Effector memory CD4-positive, alpha-beta T cell (primary cell): ENCODE measurements around the gene PEX11B.

Experiments used
- DNase-seq, 3 donors: peaks; one replicate each; pipeline ENCODE4 v3.0.0-alpha.2; 2020
- H3K27ac ChIP-seq: 2 replicates; pipeline ENCODE4 v1.7.0; 2013; ENCODE audit warnings: mild to moderate bottlenecking, low read length, moderate library complexity; ENCODE audit not compliant: insufficient read depth, poor library complexity, severe bottlenecking
- H3K27me3 ChIP-seq: replicated peaks from 2 replicates; pipeline ENCODE4 v1.7.0; 2013; ENCODE audit warnings: mild to moderate bottlenecking, low read length; ENCODE audit not compliant: insufficient read depth, control insufficient read depth, poor library complexity, severe bottlenecking
- H3K36me3 ChIP-seq: 2 replicates; pipeline ENCODE4 v1.7.0; 2013; ENCODE audit warnings: mild to moderate bottlenecking, low read length, moderate library complexity; ENCODE audit not compliant: control insufficient read depth, insufficient read depth
- H3K4me1 ChIP-seq: 2 replicates; pipeline ENCODE4 v1.7.0; 2013; ENCODE audit warnings: low read length, mild to moderate bottlenecking; ENCODE audit not compliant: control insufficient read depth, insufficient read depth, poor library complexity, severe bottlenecking
- H3K4me3 ChIP-seq: 2 replicates; pipeline ENCODE4 v1.7.0; 2013; ENCODE audit warnings: low read length, low read depth, mild to moderate bottlenecking; ENCODE audit not compliant: insufficient read depth, poor library complexity, severe bottlenecking
- H3K9me3 ChIP-seq: 2 replicates; pipeline ENCODE4 v1.7.0; 2013; ENCODE audit warnings: mild to moderate bottlenecking, low read length, moderate library complexity; ENCODE audit not compliant: control insufficient read depth

PEX11B gene

DNA sequence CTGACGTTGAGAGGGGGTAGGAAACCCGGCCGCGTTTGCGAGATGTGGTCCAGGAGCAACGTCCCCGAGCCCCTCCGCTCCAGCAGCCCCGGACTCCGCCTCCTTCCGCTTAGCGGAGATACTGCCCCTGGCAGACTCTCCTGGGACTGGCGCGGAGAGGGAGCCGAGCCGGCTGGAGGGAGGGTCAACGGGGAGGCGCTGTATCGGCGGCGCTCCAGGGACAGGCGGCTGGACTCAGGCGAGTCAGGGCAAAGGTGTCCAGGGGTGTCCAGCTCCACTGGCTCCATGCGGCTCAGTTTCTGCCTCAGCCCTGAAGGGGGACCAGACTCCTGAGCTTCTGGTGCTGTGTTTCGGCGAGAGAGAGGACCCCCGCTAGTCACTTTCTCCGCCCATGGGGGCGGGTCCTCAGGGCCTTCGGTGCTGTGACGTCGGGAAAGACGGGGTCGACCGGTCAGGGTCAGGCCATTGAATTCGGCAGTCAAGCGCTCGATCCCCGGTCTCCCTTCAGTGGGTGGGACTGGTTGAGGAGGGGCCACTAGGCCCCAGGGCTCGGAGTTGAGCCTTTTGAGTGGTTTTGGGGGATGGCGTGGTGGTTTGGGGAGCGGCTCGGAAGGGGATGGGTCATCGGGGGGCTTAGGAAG is 42.1 kb upstream of the PEX11B start:
- Histone ChIP-seq H3K4me1 (peaks cover 39% of the 10 kb centered on the region), H3K4me3 (peak overlapping the region; percentile 71), H3K9me3 (no peaks in the 10 kb centered on the region), H3K36me3 (no peaks in the 10 kb centered on the region), H3K27me3 (no peaks in the 10 kb centered on the region), H3K27ac (peak overlapping the region; percentile 68)
- DNase-seq = peak; percentile 38 to 54 (median 43)

DNA sequence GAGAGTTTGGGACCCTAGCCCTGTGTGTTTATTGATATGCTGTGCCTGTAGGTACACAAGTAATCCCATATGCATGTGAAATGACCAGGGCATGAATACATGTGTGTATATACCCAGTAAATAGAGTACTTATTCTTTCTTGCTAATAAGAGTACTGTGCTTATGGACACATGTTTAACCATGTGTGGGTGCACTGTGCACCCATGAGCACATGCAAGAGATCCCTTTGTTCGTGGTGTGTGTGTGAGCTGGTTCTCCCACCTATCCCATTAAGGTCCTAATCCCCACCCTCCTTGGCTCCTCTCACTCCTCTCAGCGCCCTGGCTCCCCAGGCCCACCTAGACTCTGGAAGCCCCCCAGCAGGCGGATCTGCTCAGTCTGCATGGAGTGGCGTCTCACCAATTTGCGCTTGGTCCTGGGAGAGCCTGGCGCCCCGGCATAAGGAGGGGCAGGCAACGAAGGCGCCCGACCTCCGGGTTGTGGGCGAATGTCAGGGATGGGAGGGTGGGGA is 41.5 kb upstream of the PEX11B start:
- H3K4me3 ChIP-seq = peak overlapping the region; percentile 71
- peaks cover 42% of the 10 kb centered on the region for H3K4me1 ChIP-seq
- no peaks in the 10 kb centered on the region for H3K36me3 ChIP-seq

DNA sequence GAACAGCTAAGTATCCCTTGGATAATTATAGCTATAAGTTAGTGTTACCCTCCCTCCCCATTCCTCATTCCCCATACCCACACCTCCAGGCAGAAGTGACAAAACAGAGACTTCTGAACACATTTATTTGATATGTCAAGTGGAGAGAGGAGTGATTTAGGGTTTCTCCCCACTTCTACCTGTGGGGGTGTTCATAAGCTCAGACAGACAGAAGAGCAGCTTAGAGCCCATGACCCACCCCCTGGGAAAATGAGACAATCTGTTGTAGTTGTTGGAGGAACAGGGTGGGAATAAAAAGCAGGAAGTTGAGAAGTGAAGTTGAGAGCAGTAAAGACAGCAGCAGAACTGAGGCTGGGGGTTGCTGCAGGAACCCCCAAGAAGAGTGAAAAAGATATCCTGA is 40.8 kb upstream of the PEX11B start:
- Histone ChIP-seq H3K36me3 (no peaks in the 10 kb centered on the region), H3K27ac (no peak overlapping the region), H3K4me3 (no peak overlapping the region), H3K27me3 (no peaks in the 10 kb centered on the region), H3K9me3 (no peaks in the 10 kb centered on the region), H3K4me1 (peaks cover 42% of the 10 kb centered on the region)
- DNase-seq = no peak

More for the DNA sequence above, 41.5 kb upstream of the PEX11B start:
- Histone ChIP-seq H3K27me3 (no peaks in the 10 kb centered on the region), H3K27ac (peak overlapping the region; percentile 68), H3K9me3 (no peaks in the 10 kb centered on the region)
- DNase-seq = no peak

DNA sequence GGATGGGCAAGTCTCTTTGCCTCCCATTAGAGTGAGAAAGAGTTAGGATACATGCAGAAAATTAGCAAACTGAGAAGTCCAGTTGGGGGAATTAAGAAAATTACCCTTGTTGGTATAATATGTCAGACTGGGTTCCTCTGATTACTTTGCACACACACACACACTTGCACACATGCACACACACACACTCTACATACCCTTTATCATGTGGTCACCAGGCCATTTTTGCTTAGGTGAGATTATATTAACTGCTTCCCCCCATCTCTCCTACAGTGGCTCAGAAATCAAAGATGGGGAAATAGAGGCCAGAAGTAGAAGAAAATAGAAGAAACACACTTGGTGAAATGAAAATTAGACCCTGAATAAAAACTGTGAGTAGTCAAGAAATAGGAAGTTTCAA is 40.2 kb upstream of the PEX11B start:
- no peaks in the 10 kb centered on the region for H3K36me3 ChIP-seq
- no peaks in the 10 kb centered on the region for H3K27me3 ChIP-seq
- no peak overlapping the region for H3K27ac ChIP-seq
- no peaks in the 10 kb centered on the region for H3K9me3 ChIP-seq
- no peak for DNase-seq
- peaks cover 41% of the 10 kb centered on the region for H3K4me1 ChIP-seq
- no peak overlapping the region for H3K4me3 ChIP-seq

DNA sequence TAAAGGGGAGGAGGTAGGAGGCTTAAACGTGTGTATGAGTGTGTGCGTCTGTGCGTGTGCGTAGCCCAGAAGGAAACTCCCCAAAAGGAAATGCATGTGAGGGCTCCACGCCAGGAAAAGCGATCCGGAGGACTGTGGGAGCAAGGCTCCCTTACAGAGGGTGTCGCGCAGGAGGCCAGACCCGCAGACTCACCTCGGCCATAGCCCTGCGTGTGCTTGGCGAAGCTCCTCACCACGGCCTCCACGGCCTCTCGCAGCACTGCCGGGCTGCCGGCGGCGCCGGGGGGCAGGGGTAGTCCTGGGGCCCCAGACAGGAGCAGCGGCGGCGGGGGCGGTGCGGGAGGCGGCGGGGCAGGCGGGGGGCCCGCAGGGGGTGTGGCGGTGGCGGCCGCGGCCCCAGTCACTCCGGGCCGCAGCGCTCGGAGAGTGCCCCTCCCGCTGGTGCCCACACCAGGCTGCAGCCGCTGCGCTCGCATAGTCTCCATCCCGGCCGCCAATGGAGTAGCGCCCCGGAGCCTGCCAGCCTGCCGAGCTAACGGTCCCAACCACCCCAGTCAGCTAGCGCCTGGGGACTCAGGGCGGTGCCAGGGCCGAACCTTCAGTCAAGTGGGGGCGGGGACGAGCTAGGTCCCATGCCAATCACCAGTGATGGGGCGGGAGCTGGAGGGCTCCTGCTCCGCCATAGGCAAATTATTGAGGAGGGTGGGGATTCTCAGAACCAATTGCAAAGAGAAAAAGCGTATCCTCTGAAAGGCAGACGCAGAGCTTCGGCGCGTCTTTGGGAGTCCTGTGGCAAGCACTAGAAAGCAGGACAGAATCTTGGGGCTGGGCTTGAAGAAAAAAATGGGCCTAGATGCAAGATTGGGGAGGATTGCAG is 39.2 kb upstream of the PEX11B start, which contains the start of gene LIX1L:
Gene LIX1L (minus strand): TSS at position 575 of the 877 bp plus-strand sequence. CDS start 90 bp downstream, at position 485.
- Histone ChIP-seq H3K4me1 (peaks cover 31% of the 10 kb centered on the region), H3K36me3 (no peaks in the 10 kb centered on the region)

DNA sequence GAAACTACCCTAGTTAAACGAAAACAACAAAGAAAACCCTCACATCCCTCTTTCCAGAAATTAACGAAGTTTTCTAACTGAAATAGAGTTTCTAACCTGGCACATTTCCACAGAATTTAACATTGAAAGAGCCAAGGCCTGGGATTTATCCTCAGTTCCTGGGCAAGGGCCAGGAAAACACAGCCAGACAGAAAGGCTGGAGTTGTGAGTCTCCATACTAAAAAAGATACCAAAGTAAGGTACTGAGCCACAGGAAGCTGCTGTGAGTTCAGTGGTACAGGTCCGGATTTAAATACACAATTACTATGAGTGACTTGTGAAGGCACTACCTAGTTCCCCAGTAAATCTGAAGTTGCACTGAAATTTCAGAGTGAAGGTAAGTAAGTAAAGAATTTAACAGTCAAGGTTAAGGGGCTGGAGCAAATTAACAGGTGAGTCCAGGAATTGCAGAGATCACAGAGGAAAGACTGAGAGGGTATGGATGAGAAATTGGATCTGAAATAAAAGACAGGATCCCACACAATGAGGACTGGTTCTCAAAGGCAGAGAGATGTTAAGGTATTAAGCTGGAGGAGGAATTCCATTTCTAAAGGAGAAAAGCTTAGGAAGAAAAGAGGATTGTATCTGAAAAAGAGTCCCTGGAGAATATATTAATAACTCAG is 38.4 kb upstream of the PEX11B start:
- peaks cover 29% of the 10 kb centered on the region for H3K4me1 ChIP-seq

More for the DNA sequence above, 39.2 kb upstream of the PEX11B start, which contains the start of gene LIX1L:
- peak within 1 kb of the TSS; percentile 79 for H3K4me3 ChIP-seq
- peak within 1 kb of the TSS; percentile 92 for H3K27ac ChIP-seq
- no peaks in the 10 kb centered on the region for H3K9me3 ChIP-seq
- H3K27me3 ChIP-seq = no peaks in the 10 kb centered on the region
- peak; percentile 87 to 93 (median 93) for DNase-seq

DNA sequence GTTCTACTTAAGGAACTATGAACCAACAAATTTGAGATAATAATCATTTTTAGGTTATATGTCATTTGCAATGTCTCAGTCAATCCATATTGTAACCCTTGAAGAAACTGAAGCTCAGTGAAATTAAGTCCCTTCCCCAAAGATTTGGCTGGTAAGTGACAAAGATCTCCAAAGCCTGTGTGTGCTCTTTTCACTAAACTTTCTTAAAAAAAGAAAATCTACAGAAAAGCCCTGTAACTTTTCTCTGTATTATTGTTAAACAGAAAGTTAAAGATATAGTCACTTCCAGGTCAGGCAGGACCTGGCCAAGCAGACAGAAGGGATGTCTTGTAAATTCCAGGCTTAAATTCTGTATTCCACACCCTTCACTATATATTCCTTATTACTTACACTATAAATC is 37.8 kb upstream of the PEX11B start:
- DNase-seq = no peak
- Histone ChIP-seq H3K9me3 (no peaks in the 10 kb centered on the region), H3K4me3 (peak overlapping the region; percentile 79), H3K27ac (peak overlapping the region; percentile 92), H3K4me1 (peaks cover 29% of the 10 kb centered on the region), H3K36me3 (no peaks in the 10 kb centered on the region), H3K27me3 (no peaks in the 10 kb centered on the region)

More for the DNA sequence above, 38.4 kb upstream of the PEX11B start:
- no peak for DNase-seq
- no peaks in the 10 kb centered on the region for H3K27me3 ChIP-seq
- no peaks in the 10 kb centered on the region for H3K9me3 ChIP-seq
- H3K27ac ChIP-seq = peak overlapping the region; percentile 92
- H3K4me3 ChIP-seq = peak overlapping the region; percentile 79
- no peaks in the 10 kb centered on the region for H3K36me3 ChIP-seq

DNA sequence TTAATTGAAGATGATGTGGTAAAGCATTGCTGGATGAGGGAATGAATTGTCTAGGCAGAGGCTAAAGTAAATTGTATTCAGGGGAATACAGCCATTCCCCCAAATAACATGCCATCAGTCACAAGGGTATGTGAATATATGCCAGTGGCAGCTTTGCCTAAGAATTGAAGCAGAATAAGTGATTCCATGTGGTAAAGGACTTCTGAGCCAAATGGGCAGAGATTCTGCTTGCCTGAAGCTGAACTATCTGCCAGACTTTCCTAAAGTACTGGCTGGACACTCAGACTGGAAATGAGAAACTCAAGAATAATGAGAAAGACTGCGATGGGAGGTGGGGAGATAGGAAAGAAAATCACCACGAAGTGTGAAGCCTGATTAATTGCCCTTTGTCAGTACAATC is 36.9 kb upstream of the PEX11B start:
- H3K27me3 ChIP-seq = no peaks in the 10 kb centered on the region
- no peaks in the 10 kb centered on the region for H3K36me3 ChIP-seq
- DNase-seq = no peak
- no peak overlapping the region for H3K4me3 ChIP-seq
- H3K9me3 ChIP-seq = no peaks in the 10 kb centered on the region
- H3K4me1 ChIP-seq = peaks cover 29% of the 10 kb centered on the region
- no peak overlapping the region for H3K27ac ChIP-seq

DNA sequence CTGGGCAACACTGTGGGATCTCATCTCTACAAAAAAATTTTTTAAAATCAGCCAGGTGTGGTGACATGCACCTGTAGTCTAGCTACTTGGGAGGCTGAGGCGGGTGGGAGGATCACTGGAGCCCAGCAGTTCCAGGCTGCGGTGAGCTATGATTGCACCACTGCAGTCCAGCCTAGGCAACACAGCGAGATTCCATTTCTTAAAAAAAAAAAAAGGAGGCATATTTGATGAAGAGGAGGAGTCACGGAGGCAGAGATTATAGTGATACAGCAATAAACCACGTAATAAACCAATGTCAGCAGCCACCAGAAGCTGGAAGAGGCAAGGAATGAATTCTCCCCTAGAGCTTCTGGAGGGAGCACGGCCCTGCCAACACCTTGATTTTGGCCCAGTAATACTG is 35.3 kb upstream of the PEX11B start:
- no peaks in the 10 kb centered on the region for H3K9me3 ChIP-seq
- peaks cover 26% of the 10 kb centered on the region for H3K4me1 ChIP-seq
- H3K4me3 ChIP-seq = no peak overlapping the region
- no peaks in the 10 kb centered on the region for H3K27me3 ChIP-seq
- H3K27ac ChIP-seq = no peak overlapping the region
- no peaks in the 10 kb centered on the region for H3K36me3 ChIP-seq
- DNase-seq = no peak
